ENCODE measurements around the gene MLIP. TPM values are rescaled to one million over a fixed set of nuclear protein-coding genes. Genes with fewer than 3 reads are reported as not detected.

The MLIP gene
- total RNA-seq, 1 donor = not detected

DNA sequence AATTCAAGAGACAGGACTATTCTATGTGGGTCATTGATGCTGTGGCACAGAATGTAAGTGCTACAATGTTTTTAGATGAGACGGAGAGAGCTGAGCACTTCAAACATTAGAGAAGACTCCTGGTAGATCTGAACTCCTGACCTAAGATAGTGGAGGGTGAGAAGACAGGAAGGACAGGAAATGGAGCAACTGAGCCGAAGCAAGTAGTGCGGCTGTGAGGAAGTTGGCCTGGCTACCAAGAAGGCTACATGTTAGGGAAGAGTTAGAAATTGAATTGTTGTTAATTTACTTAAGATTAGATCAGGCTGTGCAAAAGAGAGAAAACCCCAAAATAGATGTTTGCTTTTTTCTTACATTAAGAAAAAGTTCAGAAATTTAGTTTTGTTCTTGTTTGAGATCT, 14.4 kb upstream of the MLIP start:
- DNase-seq (ENCODE audit: low read depth in 2 of 3, low spot score in 2 of 3) = no peak

GRCh38 chr6:54097753-54098152, 13.5 kb upstream of the MLIP start:
- DNase-seq (ENCODE audit: low read depth in 2 of 3, low spot score in 2 of 3) = no peak

GRCh38 chr6:54098450-54099044, 12.7 kb upstream of the MLIP start:
- DNase-seq (ENCODE audit: low read depth in 2 of 3, low spot score in 2 of 3) = no peak

GRCh38 chr6:54099225-54099624, 12.0 kb upstream of the MLIP start:
- no peak for DNase-seq (ENCODE audit: low read depth in 2 of 3, low spot score in 2 of 3)

DNA sequence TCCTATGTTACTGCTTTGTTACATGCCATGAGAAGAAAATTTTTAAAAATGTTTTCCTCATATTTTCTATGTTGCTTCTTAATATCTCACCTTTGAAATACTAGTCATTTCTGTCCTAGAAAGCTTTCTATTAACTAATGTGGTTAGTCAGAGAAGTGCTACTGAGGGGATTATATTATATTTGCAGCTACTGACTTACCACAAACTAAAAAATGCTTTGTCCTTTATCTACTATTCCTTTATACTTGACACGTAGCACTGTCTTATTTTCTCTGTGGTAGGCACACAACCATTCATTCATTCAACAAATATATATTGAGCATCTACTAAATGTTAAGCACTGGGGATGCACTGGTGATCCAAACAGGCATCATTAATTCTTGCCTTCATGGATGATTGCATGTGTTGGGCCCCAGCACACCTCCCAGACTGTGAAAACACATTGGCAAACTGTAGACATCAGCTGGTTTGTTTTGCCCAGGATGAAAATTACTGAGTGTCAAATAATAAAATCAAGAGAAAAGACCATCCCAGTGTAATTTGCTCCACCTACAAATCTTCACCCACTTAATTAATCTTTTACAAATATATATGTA, 10.7 kb upstream of the MLIP start:
- DNase-seq (ENCODE audit: low read depth in 2 of 3, low spot score in 2 of 3) = no peak

GRCh38 chr6:54102238-54102637, 9.0 kb upstream of the MLIP start:
- DNase-seq (ENCODE audit: low read depth in 2 of 3, low spot score in 2 of 3) = no peak

GRCh38 chr6:54103497-54103896, 7.7 kb upstream of the MLIP start:
- no peak for DNase-seq (ENCODE audit: low read depth in 2 of 3, low spot score in 2 of 3)

DNA sequence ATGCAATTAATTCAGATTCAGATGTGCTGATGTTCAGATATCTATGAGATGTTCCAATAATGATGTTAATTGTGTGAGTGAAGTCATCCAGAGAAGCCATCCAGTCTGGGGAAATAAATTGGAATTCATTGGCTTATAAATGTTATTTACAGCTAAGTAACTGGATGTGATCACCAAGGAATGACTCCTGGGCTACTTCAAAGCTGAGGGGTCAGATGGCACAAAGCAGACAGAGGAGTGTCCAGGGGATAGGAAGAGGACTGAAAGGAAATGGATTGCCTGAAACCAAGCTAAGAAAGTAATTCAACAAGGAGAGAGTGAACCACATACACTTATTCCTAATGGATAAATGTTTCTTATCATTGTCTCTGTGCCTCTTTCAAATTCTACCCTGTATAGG, 4.5 kb upstream of the MLIP start:
- no peak for DNase-seq (ENCODE audit: low read depth in 2 of 3, low spot score in 2 of 3)

DNA sequence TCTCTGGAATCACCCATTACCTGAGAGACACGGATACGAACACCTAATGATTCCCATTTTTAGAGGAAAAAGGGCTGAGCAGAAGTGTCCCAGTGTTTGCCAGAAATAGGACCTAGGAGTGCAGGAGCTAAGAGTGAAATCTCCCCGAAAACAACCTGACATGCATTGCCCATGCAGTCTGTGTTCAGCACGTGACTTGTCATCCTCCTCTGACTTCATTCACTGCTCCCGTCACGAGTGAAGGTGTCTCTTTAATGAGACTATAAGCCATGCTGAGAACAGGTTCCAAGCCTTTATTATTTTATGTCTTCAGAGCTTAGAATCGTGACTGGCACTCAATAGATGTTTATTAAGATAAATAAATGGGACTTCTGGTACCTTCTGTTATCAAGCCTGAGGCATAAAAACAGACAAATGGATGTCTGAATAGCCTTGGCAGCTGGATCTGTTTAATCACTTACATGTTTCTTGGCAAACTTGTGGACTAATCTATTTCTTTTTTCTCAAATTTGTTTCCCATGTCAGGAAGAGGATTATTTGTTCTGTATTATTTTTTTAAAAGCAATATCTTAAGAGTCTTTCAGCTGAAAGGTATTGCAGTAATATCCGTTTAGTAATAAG, 3.7 kb upstream of the MLIP start:
- no peak for DNase-seq (ENCODE audit: low read depth in 2 of 3, low spot score in 2 of 3)

GRCh38 chr6:54108271-54108670, 3.0 kb upstream of the MLIP start:
- no peak for DNase-seq (ENCODE audit: low read depth in 2 of 3, low spot score in 2 of 3)

DNA sequence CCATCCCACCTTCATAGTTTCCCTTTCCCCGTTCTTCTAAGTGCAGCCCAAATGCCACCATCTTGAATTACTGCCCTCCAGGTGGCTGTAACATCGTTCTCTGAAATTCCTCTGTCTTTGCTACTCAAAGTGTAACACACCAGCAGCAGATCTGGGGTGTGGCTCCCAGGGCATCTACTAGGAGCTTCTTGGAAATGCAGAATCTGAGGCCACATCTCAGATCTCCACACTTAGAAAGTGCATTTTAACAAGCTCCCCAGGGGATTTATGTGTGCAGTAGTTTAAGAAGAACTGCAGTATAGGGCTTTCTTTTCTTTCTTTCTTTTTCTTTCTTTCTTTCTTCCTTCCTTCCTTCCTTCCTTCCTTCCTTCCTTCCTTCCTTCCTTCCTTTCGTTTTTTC, 1.7 kb upstream of the MLIP start:
- DNase-seq (ENCODE audit: low read depth in 2 of 3, low spot score in 2 of 3) = no peak

- no peak for DNase-seq (ENCODE audit: low read depth in 2 of 3, low spot score in 2 of 3)
Measured at GRCh38 chr6:54112151-54112650, 958 bp downstream of the MLIP start.

DNA sequence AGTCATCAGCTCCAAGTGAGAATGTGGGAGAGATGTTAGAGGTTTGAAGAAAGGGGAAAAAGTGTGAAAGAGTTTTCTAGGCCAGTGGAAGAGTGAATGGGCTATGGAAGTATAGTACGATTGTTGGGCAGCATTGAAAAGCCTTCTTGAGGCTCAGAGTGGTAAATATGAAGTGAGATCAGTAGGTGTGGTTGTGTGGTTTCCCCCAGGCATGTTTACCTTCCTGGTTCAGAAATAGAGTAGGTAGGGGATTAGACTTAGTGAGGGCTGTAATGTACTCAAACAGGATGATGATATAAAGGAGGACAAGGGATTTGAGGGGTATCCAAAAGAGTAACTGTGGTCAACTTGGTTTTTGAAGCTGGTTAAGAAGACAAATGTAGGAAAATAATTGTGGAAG, 3.7 kb downstream of the MLIP start:
- no peak for DNase-seq (ENCODE audit: low read depth in 2 of 3, low spot score in 2 of 3)

DNA sequence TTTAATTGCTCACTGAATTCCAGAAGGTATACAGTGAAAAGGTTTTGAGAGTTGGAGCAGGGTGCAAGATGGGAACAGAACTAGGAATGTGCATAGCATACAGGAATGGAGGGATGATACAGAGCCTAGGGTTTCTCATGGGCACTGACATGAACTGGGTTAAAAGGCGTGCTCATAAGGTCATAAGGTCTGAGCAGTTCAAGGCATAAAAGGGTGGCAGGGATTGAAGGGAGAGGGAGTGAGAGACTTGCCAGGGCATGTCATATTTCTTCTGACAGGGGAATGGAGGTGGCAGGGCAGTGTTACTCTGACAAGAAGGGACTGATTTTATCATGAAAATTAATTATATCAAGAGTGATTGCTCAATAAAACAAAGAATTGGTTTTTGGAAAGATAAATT, 4.7 kb downstream of the MLIP start:
- DNase-seq (ENCODE audit: low read depth in 2 of 3, low spot score in 2 of 3) = no peak

- no peak for DNase-seq (ENCODE audit: low read depth in 2 of 3, low spot score in 2 of 3)
Measured at GRCh38 chr6:54118117-54118516, 6.9 kb downstream of the MLIP start.

DNA sequence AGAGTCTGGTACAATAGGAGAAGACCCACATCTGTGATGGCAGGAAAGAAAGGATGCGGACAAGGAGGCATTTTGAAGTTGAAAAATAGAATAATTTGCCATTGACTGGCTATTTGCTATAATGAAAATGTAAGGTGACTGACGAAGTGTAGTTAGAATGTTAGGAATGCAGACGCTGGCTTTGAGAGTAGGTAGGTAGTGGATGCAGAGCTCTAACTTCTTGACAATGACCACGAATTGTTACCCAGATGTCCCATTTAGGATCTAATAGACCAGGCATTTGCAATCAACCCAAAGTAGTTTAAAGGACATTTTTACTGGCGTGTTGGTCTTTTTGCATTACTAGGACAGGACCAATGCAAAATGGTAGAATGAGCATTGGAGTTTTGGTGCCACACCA, 14.2 kb downstream of the MLIP start:
- no peak for DNase-seq (ENCODE audit: low read depth in 2 of 3, low spot score in 2 of 3)

GRCh38 chr6:54130179-54130578, 18.9 kb downstream of the MLIP start:
- no peak for DNase-seq (ENCODE audit: low read depth in 2 of 3, low spot score in 2 of 3)

- no peak for DNase-seq (ENCODE audit: low read depth in 2 of 3, low spot score in 2 of 3)
Measured at GRCh38 chr6:54132587-54132986, 21.3 kb downstream of the MLIP start.

DNA sequence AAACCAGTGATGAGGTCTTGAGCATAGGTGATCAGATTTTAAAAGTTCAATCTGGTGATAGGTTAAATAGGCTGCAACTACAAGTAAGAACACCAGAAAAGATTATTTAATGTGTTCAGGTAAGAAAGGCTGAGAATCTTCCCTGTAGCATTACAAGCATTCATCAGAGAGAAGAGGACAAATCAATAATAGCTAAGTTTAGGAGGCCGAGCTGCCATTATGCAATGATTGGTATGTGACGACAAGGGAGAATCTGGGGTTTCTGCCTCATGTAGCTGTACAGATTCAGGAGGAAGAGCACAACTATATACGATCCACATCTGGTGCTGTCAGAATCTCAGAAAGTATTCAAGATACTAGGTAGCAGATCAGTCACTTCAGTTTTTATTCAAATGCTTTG, 21.9 kb downstream of the MLIP start:
- no peak for DNase-seq (ENCODE audit: low read depth in 2 of 3, low spot score in 2 of 3)

GRCh38 chr6:54134935-54135334, 23.7 kb downstream of the MLIP start:
- no peak for DNase-seq (ENCODE audit: low read depth in 2 of 3, low spot score in 2 of 3)

DNA sequence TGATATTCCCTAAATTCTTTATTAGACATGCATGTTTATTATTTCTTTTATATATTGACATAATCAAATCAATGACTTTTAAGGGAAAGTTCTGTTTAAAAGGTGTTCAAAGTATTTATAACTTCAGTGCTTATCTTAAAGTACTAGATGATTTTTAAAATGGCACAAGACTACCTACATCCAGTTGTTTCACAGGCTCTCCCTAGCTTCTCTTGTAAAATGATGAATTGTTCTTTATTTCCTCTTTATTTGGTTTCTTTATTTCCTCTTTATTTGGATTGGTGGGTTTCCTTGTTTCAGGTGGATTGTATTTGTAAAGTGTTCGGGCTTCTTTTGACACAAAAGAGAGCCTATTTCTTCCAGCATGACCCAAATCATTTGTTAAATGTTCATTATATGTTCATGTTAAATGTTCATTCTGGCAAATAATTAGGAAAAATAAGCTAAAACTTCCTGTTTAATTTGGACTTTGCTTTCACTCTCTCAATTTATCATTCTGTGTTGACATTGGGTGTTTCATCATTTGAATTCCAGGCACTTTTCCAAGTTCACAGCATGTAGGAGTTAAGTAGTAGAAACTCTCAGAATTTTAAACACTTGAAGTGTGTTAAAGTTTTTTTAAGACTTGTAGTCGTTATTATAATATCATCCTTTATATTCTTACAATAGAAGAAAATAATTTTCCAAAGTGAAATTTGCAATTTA, 24.6 kb downstream of the MLIP start:
- DNase-seq (ENCODE audit: low read depth in 2 of 3, low spot score in 2 of 3) = no peak

GRCh38 chr6:54138795-54139194, 27.6 kb downstream of the MLIP start:
- DNase-seq (ENCODE audit: low read depth in 2 of 3, low spot score in 2 of 3) = no peak
